ENCODE measurements around the gene MTAP.

Gene MTAP

DNA sequence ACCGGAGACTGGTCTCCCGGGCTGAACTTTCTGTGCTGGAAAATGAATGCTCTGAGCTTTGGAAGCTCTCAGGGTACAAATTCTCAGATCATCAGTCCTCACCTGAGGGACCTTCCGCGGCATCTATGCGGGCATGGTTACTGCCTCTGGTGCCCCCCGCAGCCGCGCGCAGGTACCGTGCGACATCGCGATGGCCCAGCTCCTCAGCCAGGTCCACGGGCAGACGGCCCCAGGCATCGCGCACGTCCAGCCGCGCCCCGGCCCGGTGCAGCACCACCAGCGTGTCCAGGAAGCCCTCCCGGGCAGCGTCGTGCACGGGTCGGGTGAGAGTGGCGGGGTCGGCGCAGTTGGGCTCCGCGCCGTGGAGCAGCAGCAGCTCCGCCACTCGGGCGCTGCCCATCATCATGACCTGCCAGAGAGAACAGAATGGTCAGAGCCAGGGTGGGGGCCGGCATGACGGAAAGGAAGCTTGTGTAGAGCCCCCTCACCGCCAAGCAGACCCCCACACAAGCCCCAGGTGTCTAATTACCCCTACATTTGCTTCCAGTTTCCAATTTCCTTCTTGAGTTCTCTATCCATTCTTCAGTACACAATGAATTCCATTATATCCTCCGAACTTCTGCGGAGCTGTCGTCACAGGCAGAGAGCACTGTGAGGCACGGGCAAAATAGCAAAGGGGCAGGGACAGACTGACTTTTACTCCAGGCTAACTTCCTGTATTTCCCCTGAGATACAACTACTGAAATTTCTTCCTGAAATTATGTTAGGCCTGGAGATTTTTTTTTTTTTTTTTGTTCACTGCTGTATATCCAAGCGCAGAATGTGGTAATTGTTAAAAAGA, 168.6 kb downstream of the MTAP start:
- DNase-seq, result no peak

DNA sequence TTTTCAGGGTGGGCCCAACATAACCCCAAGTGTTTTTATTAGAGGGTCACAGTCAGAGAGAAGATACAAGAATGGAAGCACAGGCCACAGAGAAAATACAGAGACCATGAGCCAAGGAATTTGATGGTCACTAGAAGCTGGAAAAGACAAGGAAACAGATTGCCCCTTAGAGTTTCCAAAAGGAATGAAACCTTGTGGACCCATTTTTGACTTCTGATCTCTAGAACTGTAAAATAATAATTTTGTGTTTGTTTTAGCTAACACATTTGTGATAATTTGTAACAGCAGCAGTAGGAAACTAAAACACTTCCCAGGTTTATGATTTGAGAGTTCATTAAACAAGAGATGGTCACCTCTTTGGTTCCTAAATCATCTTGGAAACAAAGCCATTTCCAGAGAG, 169.9 kb downstream of the MTAP start:
- DNase-seq, result no peak

DNA sequence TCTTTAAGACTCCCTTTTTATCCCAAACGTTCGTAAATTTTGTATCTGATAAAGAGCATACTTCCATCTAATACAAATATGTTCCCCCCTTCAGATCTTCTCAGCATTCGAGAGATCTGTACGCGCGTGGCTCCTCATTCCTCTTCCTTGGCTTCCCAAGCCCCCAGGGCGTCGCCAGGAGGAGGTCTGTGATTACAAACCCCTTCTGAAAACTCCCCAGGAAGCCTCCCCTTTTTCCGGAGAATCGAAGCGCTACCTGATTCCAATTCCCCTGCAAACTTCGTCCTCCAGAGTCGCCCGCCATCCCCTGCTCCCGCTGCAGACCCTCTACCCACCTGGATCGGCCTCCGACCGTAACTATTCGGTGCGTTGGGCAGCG, 171.9 kb downstream of the MTAP start:
- DNase-seq, result no peak

DNA sequence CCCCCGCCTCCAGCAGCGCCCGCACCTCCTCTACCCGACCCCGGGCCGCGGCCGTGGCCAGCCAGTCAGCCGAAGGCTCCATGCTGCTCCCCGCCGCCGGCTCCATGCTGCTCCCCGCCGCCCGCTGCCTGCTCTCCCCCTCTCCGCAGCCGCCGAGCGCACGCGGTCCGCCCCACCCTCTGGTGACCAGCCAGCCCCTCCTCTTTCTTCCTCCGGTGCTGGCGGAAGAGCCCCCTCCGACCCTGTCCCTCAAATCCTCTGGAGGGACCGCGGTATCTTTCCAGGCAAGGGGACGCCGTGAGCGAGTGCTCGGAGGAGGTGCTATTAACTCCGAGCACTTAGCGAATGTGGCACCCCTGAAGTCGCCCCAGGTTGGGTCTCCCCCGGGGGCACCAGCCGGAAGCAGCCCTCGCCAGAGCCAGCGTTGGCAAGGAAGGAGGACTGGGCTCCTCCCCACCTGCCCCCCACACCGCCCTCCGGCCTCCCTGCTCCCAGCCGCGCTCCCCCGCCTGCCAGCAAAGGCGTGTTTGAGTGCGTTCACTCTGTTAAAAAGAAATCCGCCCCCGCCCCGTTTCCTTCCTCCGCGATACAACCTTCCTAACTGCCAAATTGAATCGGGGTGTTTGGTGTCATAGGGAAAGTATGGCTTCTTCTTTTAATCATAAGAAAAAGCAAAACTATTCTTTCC, 172.4 kb downstream of the MTAP start:
- DNase-seq, result no peak

DNA sequence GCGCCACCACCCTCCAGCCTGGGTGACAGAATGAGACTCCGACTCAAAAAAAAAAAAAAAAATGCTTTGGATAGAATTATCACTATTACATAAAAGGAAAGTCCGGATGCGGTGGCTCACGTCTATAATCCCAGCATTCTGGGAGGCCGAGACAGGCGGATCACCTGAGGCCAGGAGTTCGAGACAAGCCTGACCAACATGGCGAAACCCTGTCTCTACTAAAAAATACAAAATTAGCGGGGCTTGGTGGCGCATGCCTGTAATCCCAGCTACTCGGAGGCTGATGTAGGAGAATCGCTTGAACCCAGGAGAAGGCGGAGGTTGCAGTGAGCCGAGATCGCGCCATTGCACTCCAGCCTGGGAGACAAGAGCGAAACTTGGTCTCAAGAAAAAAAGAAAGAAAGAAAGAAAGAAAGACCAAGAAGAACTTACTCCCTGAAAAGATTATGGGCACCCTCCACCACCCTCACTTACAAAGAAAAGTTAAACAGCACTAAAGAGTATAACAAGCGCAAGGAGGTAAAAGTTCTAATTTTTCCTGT, 174.0 kb downstream of the MTAP start:
- DNase-seq, result no peak

DNA sequence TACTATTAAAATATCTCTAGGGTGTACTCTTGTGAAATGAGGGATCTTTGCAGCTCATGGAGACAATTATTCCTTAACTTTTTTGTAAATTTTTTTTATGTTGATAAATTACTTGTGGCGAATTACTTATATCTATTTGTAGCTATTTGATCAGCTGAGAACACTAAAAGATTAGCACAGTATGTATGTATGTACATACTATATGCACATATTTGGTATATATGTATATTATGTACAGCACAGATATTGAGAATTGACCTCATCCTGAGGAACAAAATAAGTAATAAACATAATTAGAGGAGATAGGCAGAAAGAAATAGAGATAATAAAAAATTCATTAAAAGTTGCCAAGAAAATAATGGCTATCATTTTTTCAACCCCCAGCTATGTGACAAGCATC, 180.0 kb downstream of the MTAP start:
- DNase-seq, result no peak

DNA sequence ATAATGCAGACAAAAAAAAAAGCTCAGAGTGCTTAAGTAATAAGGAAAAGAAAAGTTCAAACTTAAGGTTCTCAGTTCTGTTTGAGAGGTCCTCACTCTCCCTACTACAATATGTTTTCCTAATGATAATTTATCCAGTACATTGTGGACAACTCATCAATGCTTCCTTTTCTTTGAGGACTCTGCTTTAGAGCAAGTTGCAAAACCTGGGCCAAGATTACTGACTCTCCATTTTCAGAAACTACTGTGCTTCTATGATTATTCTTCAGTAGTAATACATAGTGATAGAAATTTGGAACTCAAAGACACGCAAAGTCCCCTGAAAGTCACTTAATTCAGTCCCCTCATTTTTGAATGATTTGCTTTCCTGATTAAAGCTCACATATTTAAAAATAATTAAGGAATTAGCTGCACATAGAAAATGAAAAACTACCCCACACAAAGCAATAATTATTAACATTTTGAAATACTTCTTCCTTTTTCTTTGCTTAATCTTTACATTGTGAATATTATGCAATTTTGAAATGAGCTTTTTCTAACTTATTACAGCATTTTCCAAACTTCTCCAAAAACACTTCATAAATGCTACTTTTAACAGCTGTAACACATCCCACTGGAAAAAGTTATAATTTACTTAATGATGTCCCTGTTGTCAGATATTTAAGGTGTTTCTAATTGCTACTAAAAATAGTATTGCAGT, 180.6 kb downstream of the MTAP start:
- no peak for DNase-seq

DNA sequence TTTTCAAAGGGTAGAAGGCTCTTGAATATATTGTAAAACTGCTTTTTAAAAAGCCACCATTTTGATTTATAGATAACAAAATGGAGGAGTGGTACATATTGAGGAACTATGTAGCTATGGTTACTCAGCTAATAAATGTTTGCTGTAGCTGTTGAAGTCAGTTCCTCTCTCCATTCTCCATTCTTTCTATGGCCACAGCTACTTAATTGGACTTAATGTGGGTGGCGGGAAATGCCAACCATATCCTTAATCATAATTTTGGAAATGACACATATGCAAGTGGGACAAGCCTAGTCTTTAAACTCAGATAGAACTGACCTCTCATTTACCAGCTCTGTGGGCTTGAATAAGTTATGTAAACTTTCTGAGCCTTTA, 181.1 kb downstream of the MTAP start:
- no peak for DNase-seq

DNA sequence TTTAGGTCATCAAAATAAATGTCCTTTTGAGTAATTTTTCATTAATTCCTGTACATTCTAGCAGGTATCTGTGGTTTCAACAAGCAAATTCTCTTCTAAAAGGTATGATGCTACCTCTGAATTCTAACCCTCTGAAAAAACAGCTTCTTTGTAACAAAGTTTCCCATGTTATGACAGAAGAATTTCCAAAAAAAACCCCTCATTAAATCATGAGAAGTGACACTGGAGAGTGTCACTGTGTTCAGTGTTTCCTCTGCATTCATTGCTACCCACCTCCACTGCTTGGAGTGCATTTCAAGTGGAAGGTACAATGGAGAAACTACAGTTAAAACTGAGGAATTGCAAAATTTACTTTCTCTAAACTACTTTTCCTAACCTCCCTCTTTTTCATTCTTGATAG, 181.7 kb downstream of the MTAP start:
- no peak for DNase-seq

DNA sequence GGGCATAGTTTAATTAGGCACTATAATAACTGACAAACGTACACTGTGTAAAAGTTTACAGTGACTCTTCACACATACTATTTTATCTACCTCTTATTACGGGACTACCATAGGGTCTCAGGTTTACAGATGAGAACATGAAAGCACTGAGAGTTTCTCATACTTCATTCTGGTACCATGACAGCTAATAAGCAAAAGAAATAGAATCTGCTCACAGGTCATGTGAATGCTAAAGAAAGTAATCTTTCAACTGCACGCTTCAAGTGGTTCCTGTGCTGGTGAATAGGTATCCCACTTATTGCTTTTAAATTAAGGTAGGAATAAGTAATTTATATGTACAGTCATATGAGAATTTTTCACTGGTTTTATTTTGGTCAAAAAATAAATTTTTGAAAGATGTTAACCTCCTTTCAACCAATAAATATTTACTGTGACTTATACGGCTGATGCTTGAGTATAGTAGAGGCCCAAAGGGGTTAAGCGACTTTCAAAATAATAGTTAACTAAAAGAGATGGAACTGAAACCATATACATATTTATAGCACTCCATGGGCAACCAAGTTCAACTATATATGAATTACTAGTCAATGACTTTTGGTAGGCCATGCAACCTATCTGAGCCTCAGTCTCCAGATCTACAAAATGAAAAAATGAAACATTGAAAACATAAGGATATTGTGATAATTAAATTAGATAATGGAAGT, 183.7 kb downstream of the MTAP start:
- no peak for DNase-seq
